MM.1S (cell line): ENCODE measurements around the gene ANP32D.
"Not testable (repeated sequence)": the region's sequence is repeated elsewhere in the genome, so short reads cannot be mapped to it uniquely, and the experiment has no call there.

Source experiments
- DNase-seq: peaks from one replicate; pipeline ENCODE4 v3.0.0-alpha.2; 2015
- H2AFZ ChIP-seq: fragments of 300-600 bp; sonication (generic); 2 replicates; pipeline ENCODE4 v1.6.0; 2016; ENCODE audit warnings: antibody characterized with exemption, low read length
- H3F3A ChIP-seq: fragments of 300-600 bp; sonication (generic); 2 replicates; pipeline ENCODE4 v1.6.1; 2016; ENCODE audit warnings: mild to moderate bottlenecking, antibody characterized with exemption, low read length, moderate library complexity, mixed read lengths; ENCODE audit not compliant: insufficient read depth
- H3K27ac ChIP-seq: fragments of 300-600 bp; sonication (generic); 2 replicates; pipeline ENCODE4 v1.5.1; 2016; ENCODE audit warnings: mild to moderate bottlenecking, low read length
- H3K27me3 ChIP-seq: fragments of 300-600 bp; sonication (generic); replicated peaks from 2 replicates; pipeline ENCODE4 v1.6.0; 2016; ENCODE audit warnings: low read length; ENCODE audit not compliant: insufficient read depth
- H3K36me3 ChIP-seq: fragments of 300-600 bp; sonication (generic); replicated peaks from 2 replicates; pipeline ENCODE4 v1.6.1; 2016; ENCODE audit warnings: mild to moderate bottlenecking, low read length, mixed read lengths; ENCODE audit not compliant: insufficient read depth
- H3K4me1 ChIP-seq: fragments of 300-600 bp; sonication (generic); 2 replicates; pipeline ENCODE4 v1.6.1; 2016; ENCODE audit warnings: low read length, mixed read lengths
- H3K4me2 ChIP-seq: fragments of 300-600 bp; sonication (generic); 2 replicates; pipeline ENCODE4 v1.6.0; 2016; ENCODE audit warnings: low read depth, low read length
- H3K4me3 ChIP-seq: fragments of 300-600 bp; sonication (generic); 2 replicates; pipeline ENCODE4 v1.5.1; 2016; ENCODE audit warnings: low read length, mixed read lengths
- H3K79me2 ChIP-seq: fragments of 300-600 bp; sonication (generic); 2 replicates; pipeline ENCODE4 v1.6.1; 2016; ENCODE audit warnings: mixed run types, low read length, mixed read lengths
- H3K9ac ChIP-seq: fragments of 300-600 bp; sonication (generic); 2 replicates; pipeline ENCODE4 v1.6.1; 2016; ENCODE audit warnings: low read length, mixed read lengths
- H3K9me2 ChIP-seq: fragments of 300-600 bp; sonication (generic); replicated peaks from 2 replicates; pipeline ENCODE4 v1.6.1; 2016; ENCODE audit warnings: mild to moderate bottlenecking, low read length, mixed read lengths; ENCODE audit not compliant: insufficient read depth
- H3K9me3 ChIP-seq: fragments of 300-600 bp; sonication (generic); replicated peaks from 2 replicates; pipeline ENCODE4 v1.6.1; 2016; ENCODE audit warnings: mild to moderate bottlenecking, low read length, mixed read lengths; ENCODE audit not compliant: insufficient read depth
- H4K20me1 ChIP-seq: fragments of 300-600 bp; sonication (generic); 2 replicates; pipeline ENCODE4 v1.6.1; 2016; ENCODE audit warnings: mild to moderate bottlenecking, low read length, moderate library complexity, mixed read lengths; ENCODE audit not compliant: insufficient read depth
- EZH2 ChIP-seq: fragments of 300-600 bp; sonication (generic); optimal IDR thresholded peaks from 2 replicates; pipeline ENCODE3; 2017; ENCODE audit warnings: low read depth, mild to moderate bottlenecking, antibody characterized with exemption, low read length, mixed read lengths
- EZH2phosphoT487 ChIP-seq: fragments of 300-600 bp; sonication (generic); IDR thresholded peaks from 2 replicates; pipeline ENCODE4 v1.6.1; 2018; ENCODE audit warnings: antibody characterized with exemption, low read length
- TF ChIP-seq, protein P1 (sequence below): fragments of 300-600 bp; sonication (generic); IDR thresholded peaks from 2 replicates; pipeline ENCODE4 v1.5.1; 2016; ENCODE audit warnings: antibody characterized with exemption, low read length, mixed read lengths

The ANP32D gene

DNA sequence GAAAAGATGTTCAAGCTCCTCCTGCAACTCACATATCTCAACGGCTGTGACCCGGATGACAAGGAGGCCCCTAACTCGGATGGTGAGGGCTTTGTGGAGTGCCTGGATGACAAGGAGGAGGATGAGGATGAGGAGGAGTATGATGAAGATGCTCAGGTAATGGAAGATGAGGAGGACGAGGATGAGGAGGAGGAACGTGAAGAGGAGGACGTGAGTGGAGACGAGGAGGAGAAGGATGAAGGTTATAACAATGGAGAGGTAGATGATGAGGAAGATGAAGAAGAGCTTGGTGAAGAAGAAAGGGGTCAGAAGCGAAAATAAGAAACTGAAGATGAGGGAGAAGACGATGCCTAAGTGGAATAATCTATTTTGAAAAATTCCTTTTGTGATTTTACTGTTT is 702 bp downstream of the ANP32D start:
- no peaks in the 10 kb centered on the region for H3K9me3 ChIP-seq
- no peaks in the 10 kb centered on the region for H4K20me1 ChIP-seq
- H3K36me3 ChIP-seq = no peaks in the 10 kb centered on the region
- DNase-seq = no peak
- no peaks in the 10 kb centered on the region for H3K9me2 ChIP-seq
- H3K4me2 ChIP-seq = no peak overlapping the region
- no peaks in the 10 kb centered on the region for H3K27me3 ChIP-seq
- TF ChIP-seq EZH2 (no peak), EZH2phosphoT487 (no peak)
- TF ChIP-seq, protein P1, sequence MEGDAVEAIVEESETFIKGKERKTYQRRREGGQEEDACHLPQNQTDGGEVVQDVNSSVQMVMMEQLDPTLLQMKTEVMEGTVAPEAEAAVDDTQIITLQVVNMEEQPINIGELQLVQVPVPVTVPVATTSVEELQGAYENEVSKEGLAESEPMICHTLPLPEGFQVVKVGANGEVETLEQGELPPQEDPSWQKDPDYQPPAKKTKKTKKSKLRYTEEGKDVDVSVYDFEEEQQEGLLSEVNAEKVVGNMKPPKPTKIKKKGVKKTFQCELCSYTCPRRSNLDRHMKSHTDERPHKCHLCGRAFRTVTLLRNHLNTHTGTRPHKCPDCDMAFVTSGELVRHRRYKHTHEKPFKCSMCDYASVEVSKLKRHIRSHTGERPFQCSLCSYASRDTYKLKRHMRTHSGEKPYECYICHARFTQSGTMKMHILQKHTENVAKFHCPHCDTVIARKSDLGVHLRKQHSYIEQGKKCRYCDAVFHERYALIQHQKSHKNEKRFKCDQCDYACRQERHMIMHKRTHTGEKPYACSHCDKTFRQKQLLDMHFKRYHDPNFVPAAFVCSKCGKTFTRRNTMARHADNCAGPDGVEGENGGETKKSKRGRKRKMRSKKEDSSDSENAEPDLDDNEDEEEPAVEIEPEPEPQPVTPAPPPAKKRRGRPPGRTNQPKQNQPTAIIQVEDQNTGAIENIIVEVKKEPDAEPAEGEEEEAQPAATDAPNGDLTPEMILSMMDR = no peak
- no peaks in the 10 kb centered on the region for H3K79me2 ChIP-seq
- H3K9ac ChIP-seq = no peak overlapping the region
- no peaks in the 10 kb centered on the region for H3F3A ChIP-seq
- H3K4me1 ChIP-seq = no peaks in the 10 kb centered on the region
- no peak overlapping the region for H3K27ac ChIP-seq
- H3K4me3 ChIP-seq = no peak overlapping the region
- no peak overlapping the region for H2AFZ ChIP-seq

DNA sequence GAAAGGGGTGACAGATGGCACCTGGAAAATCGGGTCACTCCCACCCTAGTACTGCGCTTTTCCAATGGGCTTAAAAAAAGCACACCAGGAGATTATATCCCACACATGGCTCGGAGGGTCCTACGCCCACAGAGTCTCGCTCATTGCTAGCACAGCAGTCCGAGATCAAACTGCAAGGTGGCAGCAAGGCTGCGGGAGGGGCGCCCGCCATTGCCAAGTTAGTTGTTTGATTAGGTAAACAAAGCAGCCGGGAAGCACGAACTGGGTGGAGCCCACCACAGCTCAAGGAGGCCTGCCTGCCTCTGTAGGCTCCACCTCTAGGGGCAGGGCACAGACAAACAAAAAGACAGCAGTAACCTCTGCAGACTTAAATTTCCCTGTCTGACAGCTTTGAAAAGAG is 2.1 kb downstream of the ANP32D start:
- not testable (repeated sequence) for H3K27ac ChIP-seq, H3K4me1 ChIP-seq, H3K9ac ChIP-seq, DNase-seq, H3K4me3 ChIP-seq, H3K27me3 ChIP-seq, H3K36me3 ChIP-seq, H3F3A ChIP-seq, H3K9me3 ChIP-seq, H2AFZ ChIP-seq, H3K4me2 ChIP-seq, H3K79me2 ChIP-seq, H3K9me2 ChIP-seq, H4K20me1 ChIP-seq

DNA sequence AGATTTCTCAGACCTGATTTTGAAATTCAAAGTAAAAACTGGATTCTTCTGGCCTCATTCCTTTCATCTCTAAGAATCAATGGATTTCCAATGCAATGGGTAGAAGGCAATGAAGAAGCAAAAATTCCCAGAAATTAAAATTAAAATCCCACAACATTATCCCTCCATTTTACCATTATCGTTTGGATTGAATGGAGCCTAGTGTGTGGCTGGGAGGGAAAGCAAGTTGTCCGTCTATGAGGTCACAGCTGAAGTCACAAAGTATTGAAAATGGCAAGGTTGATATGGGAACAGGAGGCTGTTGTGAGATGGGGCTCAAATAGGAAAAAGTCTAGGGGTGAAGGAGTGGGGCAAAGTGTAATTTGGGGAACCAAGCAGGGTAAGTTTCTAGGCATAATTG is 9.8 kb downstream of the ANP32D start, which contains the start of gene C12orf54:
Gene C12orf54 (plus strand): TSS at position 301 of the 400 bp plus-strand sequence. CDS start 799 bp downstream, outside the sequence.
- Histone ChIP-seq H3K79me2 (no peaks in the 10 kb centered on the region), H3K36me3 (no peaks in the 10 kb centered on the region), H3K9ac (no peak within 1 kb of the TSS), H3K9me2 (no peaks in the 10 kb centered on the region), H3K4me1 (no peaks in the 10 kb centered on the region), H2AFZ (no peak within 1 kb of the TSS), H3K27ac (no peak within 1 kb of the TSS), H3F3A (no peaks in the 10 kb centered on the region), H3K27me3 (no peaks in the 10 kb centered on the region), H3K4me3 (no peak within 1 kb of the TSS), H3K9me3 (no peaks in the 10 kb centered on the region), H3K4me2 (no peak within 1 kb of the TSS), H4K20me1 (no peaks in the 10 kb centered on the region)
- no peak for DNase-seq
- TF ChIP-seq, protein P1 = no peak
- no peak for TF ChIP-seq EZH2

DNA sequence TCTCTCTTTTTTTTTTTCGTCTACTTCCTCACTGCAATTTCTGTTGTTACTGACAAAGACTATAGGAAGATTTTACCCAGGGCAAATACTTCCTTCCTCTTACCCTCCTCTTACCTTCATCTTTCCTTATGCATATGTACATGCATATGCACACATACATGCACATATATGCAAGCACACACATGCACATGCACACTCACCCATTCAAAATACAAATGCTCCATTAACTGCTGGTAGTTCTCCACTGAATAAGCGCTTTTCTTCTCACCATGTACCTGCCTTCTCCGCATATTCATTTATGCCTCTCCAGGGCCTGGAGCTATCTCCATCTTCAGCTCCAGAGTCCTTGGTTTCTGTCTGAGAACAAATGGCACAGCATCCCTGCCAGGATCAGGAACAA is 10.6 kb downstream of the ANP32D start:
- Histone ChIP-seq H3K36me3 (no peaks in the 10 kb centered on the region), H3K9me3 (no peaks in the 10 kb centered on the region), H3K4me3 (no peak overlapping the region), H3K27ac (no peak overlapping the region), H3K4me1 (no peaks in the 10 kb centered on the region), H3K9me2 (no peaks in the 10 kb centered on the region), H2AFZ (no peak overlapping the region), H3K27me3 (no peaks in the 10 kb centered on the region), H3K79me2 (no peaks in the 10 kb centered on the region), H3K4me2 (no peak overlapping the region), H3K9ac (no peak overlapping the region), H4K20me1 (no peaks in the 10 kb centered on the region), H3F3A (no peaks in the 10 kb centered on the region)
- no peak for DNase-seq
- TF ChIP-seq EZH2phosphoT487 (no peak), EZH2 (no peak)
- TF ChIP-seq, protein P1 = no peak
